ENCODE results near the gene TBC1D26.
"Not testable (repeated sequence)": the region's sequence is repeated elsewhere in the genome, so short reads cannot be mapped to it uniquely, and the experiment has no call there.

The TBC1D26 gene

GRCh38 chr17:15744074-15744676 is 12.1 kb downstream of the TBC1D26 start:
- H3K9ac ChIP-seq (ENCODE audit: low read length): no peak overlapping the region
- H3K36me3 ChIP-seq (replicated peaks; ENCODE audit: low read depth, low read length): no peaks in the 10 kb centered on the region
- no peak overlapping the region for H3K4me2 ChIP-seq (ENCODE audit: low read length)

DNA sequence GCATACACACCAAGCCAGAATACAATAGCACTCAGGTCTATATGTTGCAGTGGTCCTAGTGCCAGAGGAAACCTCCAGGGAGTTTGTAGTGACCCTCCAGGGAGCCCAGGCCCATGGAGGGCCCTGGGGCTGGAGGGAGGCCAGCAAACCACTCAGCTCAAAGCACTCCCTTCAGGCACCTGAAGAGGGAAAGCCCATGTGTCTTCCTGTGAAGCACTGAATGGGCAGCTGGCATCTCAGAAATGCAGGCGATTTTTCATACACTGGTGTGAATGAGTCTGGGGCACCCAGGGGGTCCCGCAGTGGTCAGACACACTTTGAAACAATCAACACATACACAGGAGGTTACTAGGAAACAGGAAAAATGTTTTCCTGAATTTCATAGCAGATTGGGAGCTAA is 12.8 kb downstream of the TBC1D26 start:
- Histone ChIP-seq H3K27me3 (ENCODE audit: low read depth, low read length) (no peaks in the 10 kb centered on the region), H2AFZ (ENCODE audit: low read depth, low read length) (no peak overlapping the region), H3K4me1 (ENCODE audit: low read length) (no peaks in the 10 kb centered on the region), H4K20me1 (ENCODE audit: insufficient read depth, low read length) (no peaks in the 10 kb centered on the region), H3K27ac (ENCODE audit: low read length) (no peak overlapping the region), H3K9me3 (ENCODE audit: insufficient read depth, low read length) (no peaks in the 10 kb centered on the region), H3K4me3 (ENCODE audit: low read length) (no peak overlapping the region), H3K36me3 (replicated peaks; ENCODE audit: low read depth, low read length) (no peaks in the 10 kb centered on the region), H3K9ac (ENCODE audit: low read length) (no peak overlapping the region), H3K4me2 (ENCODE audit: low read length) (no peak overlapping the region), H3K79me2 (ENCODE audit: low read length) (no peaks in the 10 kb centered on the region)
- TF ChIP-seq, protein P1, sequence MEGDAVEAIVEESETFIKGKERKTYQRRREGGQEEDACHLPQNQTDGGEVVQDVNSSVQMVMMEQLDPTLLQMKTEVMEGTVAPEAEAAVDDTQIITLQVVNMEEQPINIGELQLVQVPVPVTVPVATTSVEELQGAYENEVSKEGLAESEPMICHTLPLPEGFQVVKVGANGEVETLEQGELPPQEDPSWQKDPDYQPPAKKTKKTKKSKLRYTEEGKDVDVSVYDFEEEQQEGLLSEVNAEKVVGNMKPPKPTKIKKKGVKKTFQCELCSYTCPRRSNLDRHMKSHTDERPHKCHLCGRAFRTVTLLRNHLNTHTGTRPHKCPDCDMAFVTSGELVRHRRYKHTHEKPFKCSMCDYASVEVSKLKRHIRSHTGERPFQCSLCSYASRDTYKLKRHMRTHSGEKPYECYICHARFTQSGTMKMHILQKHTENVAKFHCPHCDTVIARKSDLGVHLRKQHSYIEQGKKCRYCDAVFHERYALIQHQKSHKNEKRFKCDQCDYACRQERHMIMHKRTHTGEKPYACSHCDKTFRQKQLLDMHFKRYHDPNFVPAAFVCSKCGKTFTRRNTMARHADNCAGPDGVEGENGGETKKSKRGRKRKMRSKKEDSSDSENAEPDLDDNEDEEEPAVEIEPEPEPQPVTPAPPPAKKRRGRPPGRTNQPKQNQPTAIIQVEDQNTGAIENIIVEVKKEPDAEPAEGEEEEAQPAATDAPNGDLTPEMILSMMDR (IDR thresholded peaks at IDR 0.05; ENCODE audit: low read depth, low read length): no peak
- no peak for TF ChIP-seq EZH2phosphoT487 (IDR thresholded peaks at IDR 0.05; ENCODE audit: low read depth)

More at GRCh38 chr17:15744074-15744676, 12.1 kb downstream of the TBC1D26 start:
- no peaks in the 10 kb centered on the region for H3K9me3 ChIP-seq (ENCODE audit: insufficient read depth, low read length)
- H3K4me1 ChIP-seq (ENCODE audit: low read length): no peaks in the 10 kb centered on the region
- no peaks in the 10 kb centered on the region for H3K79me2 ChIP-seq (ENCODE audit: low read length)
- no peak overlapping the region for H2AFZ ChIP-seq (ENCODE audit: low read depth, low read length)
- H3K27ac ChIP-seq (ENCODE audit: low read length): no peak overlapping the region
- H3K4me3 ChIP-seq (ENCODE audit: low read length): no peak overlapping the region
- no peaks in the 10 kb centered on the region for H4K20me1 ChIP-seq (ENCODE audit: insufficient read depth, low read length)
- no peaks in the 10 kb centered on the region for H3K27me3 ChIP-seq (ENCODE audit: low read depth, low read length)
- no peak for TF ChIP-seq EZH2phosphoT487 (IDR thresholded peaks at IDR 0.05; ENCODE audit: low read depth)
- TF ChIP-seq, protein P1 (IDR thresholded peaks at IDR 0.05; ENCODE audit: low read depth, low read length): no peak

DNA sequence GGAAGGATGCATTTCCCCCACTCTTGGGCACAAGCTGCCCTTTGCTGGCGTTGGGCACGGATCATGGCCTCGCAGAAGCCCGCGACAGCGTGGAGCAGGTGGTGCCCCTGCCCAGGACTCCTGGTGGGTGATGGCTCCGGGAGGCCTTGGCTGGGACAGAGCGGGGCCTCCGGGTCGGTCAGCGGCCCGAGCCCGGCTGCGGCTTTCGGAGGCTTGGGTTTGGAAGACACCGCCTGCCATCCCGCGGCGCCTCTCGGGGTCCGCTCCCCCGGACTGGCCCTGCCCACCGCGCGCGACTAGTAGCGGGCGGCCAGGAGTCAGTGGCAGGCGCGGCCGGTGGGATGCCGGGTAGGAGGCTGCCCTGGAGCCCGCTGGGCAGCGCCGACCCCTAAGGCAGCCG is 17.3 kb downstream of the TBC1D26 start:
- H3K4me2 ChIP-seq (ENCODE audit: low read length); H3K27me3 ChIP-seq (ENCODE audit: low read depth, low read length); H2AFZ ChIP-seq (ENCODE audit: low read depth, low read length); H3K27ac ChIP-seq (ENCODE audit: low read length); H3K36me3 ChIP-seq (replicated peaks; ENCODE audit: low read depth, low read length); H3K9ac ChIP-seq (ENCODE audit: low read length); H3K4me3 ChIP-seq (ENCODE audit: low read length); H3K79me2 ChIP-seq (ENCODE audit: low read length); H4K20me1 ChIP-seq (ENCODE audit: insufficient read depth, low read length); H3K9me3 ChIP-seq (ENCODE audit: insufficient read depth, low read length); H3K4me1 ChIP-seq (ENCODE audit: low read length): not testable (repeated sequence)

DNA sequence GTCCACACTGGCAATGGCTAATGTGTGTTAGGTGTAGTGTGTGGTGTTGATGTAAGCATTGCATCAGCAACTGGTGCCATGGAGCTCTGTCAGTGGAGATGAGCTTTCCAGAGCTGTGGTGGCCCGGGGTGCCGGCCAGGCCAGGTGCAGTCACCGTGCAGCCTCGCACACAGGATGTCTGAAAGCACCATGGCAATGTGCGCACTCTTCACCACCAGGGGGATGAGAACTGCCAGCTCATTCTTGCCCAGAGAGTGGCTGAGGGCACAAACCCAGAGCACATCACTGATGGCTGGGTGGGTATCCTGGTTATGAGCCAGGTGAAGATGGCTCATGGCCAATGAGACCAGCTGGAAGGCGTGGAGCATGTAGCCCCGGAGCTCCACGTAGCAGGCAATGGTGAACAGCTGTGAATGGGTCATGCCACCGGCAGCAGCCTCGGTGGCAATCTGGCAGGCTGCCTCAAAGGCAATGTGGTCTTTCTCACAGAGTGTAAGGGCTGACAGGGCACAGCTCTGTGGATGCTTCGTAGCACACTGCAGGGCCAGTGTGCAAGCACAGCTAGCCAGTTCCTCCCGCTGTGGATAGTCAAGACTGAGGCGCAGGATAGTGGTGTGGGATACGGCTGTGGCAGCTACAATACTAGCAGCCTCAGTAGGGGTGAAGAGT is 36.9 kb downstream of the TBC1D26 start:
- not testable (repeated sequence) for H3K27ac ChIP-seq (ENCODE audit: low read length); H3K27me3 ChIP-seq (ENCODE audit: low read depth, low read length); H4K20me1 ChIP-seq (ENCODE audit: insufficient read depth, low read length); H3K4me2 ChIP-seq (ENCODE audit: low read length); H2AFZ ChIP-seq (ENCODE audit: low read depth, low read length); H3K79me2 ChIP-seq (ENCODE audit: low read length); H3K4me3 ChIP-seq (ENCODE audit: low read length); H3K36me3 ChIP-seq (replicated peaks; ENCODE audit: low read depth, low read length); H3K9ac ChIP-seq (ENCODE audit: low read length); H3K9me3 ChIP-seq (ENCODE audit: insufficient read depth, low read length); H3K4me1 ChIP-seq (ENCODE audit: low read length)

DNA sequence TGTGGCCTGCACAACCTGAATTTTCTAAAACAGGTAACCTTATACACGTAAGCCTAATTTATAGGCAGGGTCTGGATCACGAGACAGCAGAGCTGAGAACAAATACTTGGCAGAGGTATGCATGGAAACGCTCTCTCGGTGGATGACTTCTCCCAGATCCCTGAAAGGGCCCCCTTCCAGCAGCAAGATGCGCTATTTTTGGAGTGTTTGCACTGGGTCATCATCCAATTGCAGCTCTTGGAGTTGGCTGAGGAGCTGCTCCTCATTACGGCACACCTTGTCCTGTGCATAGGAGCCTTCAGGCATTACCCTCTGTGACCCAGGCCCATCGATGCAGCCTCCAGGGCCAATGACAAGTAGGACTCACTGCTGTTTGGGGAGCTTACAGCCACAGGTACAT is 38.6 kb downstream of the TBC1D26 start:
- not testable (repeated sequence) for H2AFZ ChIP-seq (ENCODE audit: low read depth, low read length); H3K4me1 ChIP-seq (ENCODE audit: low read length); H3K9me3 ChIP-seq (ENCODE audit: insufficient read depth, low read length); H4K20me1 ChIP-seq (ENCODE audit: insufficient read depth, low read length); H3K36me3 ChIP-seq (replicated peaks; ENCODE audit: low read depth, low read length); H3K27me3 ChIP-seq (ENCODE audit: low read depth, low read length); H3K4me2 ChIP-seq (ENCODE audit: low read length); H3K27ac ChIP-seq (ENCODE audit: low read length); H3K4me3 ChIP-seq (ENCODE audit: low read length); H3K9ac ChIP-seq (ENCODE audit: low read length); H3K79me2 ChIP-seq (ENCODE audit: low read length)
